K562 (cell line): Measurements from ENCODE around the gene ZEB2. TPM values are rescaled to one million over a fixed set of nuclear protein-coding genes. Genes with fewer than 3 reads are reported as not detected.

Source experiments
- CBFA2T3 ChIP-seq: fragments of 450-650 bp; IDR thresholded peaks from 2 replicates; pipeline ENCODE4 v1.6.1; 2017
- CBX2 ChIP-seq: fragments of 200-600 bp; sonication (generic); IDR thresholded peaks from one replicate; pipeline ENCODE4 v1.6.1; 2012; ENCODE audit warnings: mild to moderate bottlenecking, low read length, inconsistent platforms; ENCODE audit not compliant: insufficient read depth, poor library complexity, severe bottlenecking
- CCNT2 ChIP-seq: IDR thresholded peaks from 2 replicates; pipeline ENCODE4 v1.6.1; 2011; ENCODE audit warnings: borderline replicate concordance, low read depth, mild to moderate bottlenecking, moderate library complexity, mixed read lengths, low read length; ENCODE audit not compliant: insufficient read length; ENCODE audit errors: extremely low read depth
- HMGN3 ChIP-seq: IDR thresholded peaks from 2 replicates; pipeline ENCODE4 v1.6.1; 2011; ENCODE audit warnings: borderline replicate concordance, low read depth, mild to moderate bottlenecking, mixed read lengths, low read length; ENCODE audit not compliant: insufficient read length; ENCODE audit errors: extremely low read depth
- KAT2B ChIP-seq: IDR thresholded peaks from one replicate; pipeline ENCODE4 v1.6.1; 2012; ENCODE audit warnings: low read depth, mild to moderate bottlenecking, control low read depth, inconsistent platforms, low read length, moderate library complexity
- KHSRP ChIP-seq: fragments of 450-650 bp; IDR thresholded peaks from 2 replicates; pipeline ENCODE4 v1.6.1; 2017
- MAFK ChIP-seq: IDR thresholded peaks from 2 replicates; pipeline ENCODE4 v1.6.1; 2011; ENCODE audit warnings: low read length, improper control_type of control experiment
- PML ChIP-seq: IDR thresholded peaks from 2 replicates; pipeline ENCODE4 v1.6.1; 2012; ENCODE audit warnings: low read length, inconsistent platforms
- POLR2H ChIP-seq: IDR thresholded peaks from 2 replicates; pipeline ENCODE4 v1.6.1; 2016; ENCODE audit warnings: missing genetic modification characterization, low read depth, mild to moderate bottlenecking, control low read depth, missing compliant biosample characterization, moderate library complexity
- POLR3G ChIP-seq: IDR thresholded peaks from 2 replicates; pipeline ENCODE4 v1.6.1; 2011; ENCODE audit not compliant: insufficient read length, insufficient replicate concordance; ENCODE audit errors: extremely low read depth
- RBM17 ChIP-seq: fragments of 200-400 bp; formaldehyde crosslinking; IDR thresholded peaks from 2 replicates; pipeline ENCODE4 v1.6.1; 2017; ENCODE audit warnings: low read depth, mild to moderate bottlenecking, low read length, borderline replicate concordance
- U2AF1 ChIP-seq: fragments of 200-400 bp; formaldehyde crosslinking; optimal IDR thresholded peaks from 2 replicates; pipeline ENCODE3; 2017; ENCODE audit warnings: mild to moderate bottlenecking, low read depth, low read length, moderate library complexity
- ZNF282 ChIP-seq: sonication (generic); formaldehyde crosslinking; IDR thresholded peaks from 2 replicates; pipeline ENCODE4 v1.8.1; 2023; ENCODE audit warnings: missing genetic modification reagents
- ZNF561 ChIP-seq: fragments of 450-650 bp; formaldehyde crosslinking; conservative IDR thresholded peaks from 2 replicates; pipeline ENCODE4 v1.4.0; 2020; ENCODE audit warnings: mild to moderate bottlenecking, moderate library complexity
- ZNF830 ChIP-seq: fragments of 250-450 bp; sonication (Bioruptor Pico); IDR thresholded peaks from 2 replicates; pipeline ENCODE4 v1.5.0; 2021; ENCODE audit warnings: mild to moderate bottlenecking
- polyA plus RNA-seq, 8 experiments: library from polyadenylated mRNA; depleted of rRNA in 4 of 8; stranded (reverse) in 5 of 8; unstranded in 3 of 8; fragments of >200 nt; fragmentation: Nextera tagmentation in 2 of 8; fragmentation: Illumina TruSeq in 1 of 8; extraction: Ambion mirVana in 2 of 8; extraction: Trizol in 1 of 8; gene quantifications; 2 replicates each; pipeline versions ENCODE4 v1.2.1 to v1.2.3, GENCODE V29; 2011 to 2014; ENCODE audit warnings: inconsistent platforms in 1 of 8, missing spikeins in 1 of 8
- total RNA-seq, 7 experiments: library from RNA; depleted of rRNA in 6 of 7; stranded (reverse); fragments of >200 nt in 6 of 7; fragmentation: Illumina TruSeq in 2 of 7; extraction: Trizol in 2 of 7; gene quantifications; 2 replicates each; pipeline versions ENCODE4 v1.2.1 to v1.2.3, GENCODE V29; 2011 to 2021; ENCODE audit warnings: low replicate concordance in 1 of 7
- TF ChIP-seq, protein P1 (sequence below), 2 experiments: fragments of 450-650 bp; IDR thresholded peaks; 2 replicates each; pipeline ENCODE4 v1.6.1; 2018; ENCODE audit warnings: mild to moderate bottlenecking in 2 of 2, low read depth in 1 of 2; ENCODE audit not compliant: partially characterized antibody in 2 of 2
- TF ChIP-seq, protein P2 (sequence below): conservative IDR thresholded peaks from 2 replicates; pipeline ENCODE4 v1.6.1; 2011; ENCODE audit warnings: low read depth, mild to moderate bottlenecking, low read length; ENCODE audit not compliant: control insufficient read depth
- TF ChIP-seq, protein P3 (sequence below), 3 experiments: fragments of 200-800 bp in 1 of 3; sonication (Bioruptor generic) in 1 of 3; sonication (generic) in 1 of 3; formaldehyde crosslinking in 1 of 3; IDR thresholded peaks; 2 replicates each; pipeline versions ENCODE4 v1.6.1 to v1.8.0; 2016 to 2022; ENCODE audit warnings: mild to moderate bottlenecking in 2 of 3, missing compliant biosample characterization in 2 of 3, missing genetic modification characterization in 2 of 3, missing genetic modification reagents in 1 of 3
- TF ChIP-seq, protein P4 (sequence below), 2 experiments: fragments of 450-650 bp; IDR thresholded peaks; 2 replicates each; pipeline ENCODE4 v1.6.1; 2016

Gene ZEB2
- total and polyA plus RNA-seq, 9 of the 15 experiments (the other 6 are each of a cell fraction or from before 2014, with no cell fraction given), result 15.1 to 113 (median 72.3) TPM

DNA sequence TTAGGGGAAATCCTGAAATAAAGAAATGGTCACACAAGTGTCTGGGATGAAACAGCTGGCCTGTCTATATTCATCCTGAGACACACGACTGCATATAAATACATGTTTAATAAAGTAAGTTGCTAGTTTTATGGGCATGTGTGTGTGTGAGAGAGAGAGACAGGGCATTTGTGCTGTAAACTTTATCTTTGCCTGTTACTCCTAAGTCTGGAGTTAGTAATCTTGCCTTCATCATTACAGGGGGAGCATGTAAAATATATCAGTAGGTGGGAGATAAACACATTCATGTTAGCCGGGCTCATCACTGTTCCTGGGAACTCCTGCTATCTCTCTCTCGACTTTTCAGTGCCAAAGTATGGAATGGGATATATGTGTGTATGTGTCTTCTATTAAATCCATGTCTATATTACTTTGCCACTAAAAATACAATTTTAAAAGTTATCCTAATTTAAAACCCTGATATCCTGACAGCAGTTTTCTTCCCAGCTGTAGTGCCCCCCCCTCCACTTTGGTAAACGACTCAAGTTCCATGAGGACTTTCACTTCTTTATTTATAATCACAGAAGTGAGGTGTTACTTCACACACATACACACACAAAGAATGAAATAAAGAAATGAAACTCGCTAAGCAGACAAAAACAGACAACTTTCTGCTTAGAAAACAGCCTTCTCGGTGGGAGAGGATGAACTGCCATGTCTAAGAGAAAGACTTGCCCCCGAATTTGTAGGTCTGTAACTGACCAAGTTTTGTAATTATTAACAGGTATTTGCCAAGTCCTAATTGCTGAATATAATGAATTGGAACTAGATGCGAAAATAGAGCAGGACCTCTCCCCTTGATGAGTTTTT lies 947 bp downstream of the ZEB2 start (continued):
- TF ChIP-seq, protein P1, sequence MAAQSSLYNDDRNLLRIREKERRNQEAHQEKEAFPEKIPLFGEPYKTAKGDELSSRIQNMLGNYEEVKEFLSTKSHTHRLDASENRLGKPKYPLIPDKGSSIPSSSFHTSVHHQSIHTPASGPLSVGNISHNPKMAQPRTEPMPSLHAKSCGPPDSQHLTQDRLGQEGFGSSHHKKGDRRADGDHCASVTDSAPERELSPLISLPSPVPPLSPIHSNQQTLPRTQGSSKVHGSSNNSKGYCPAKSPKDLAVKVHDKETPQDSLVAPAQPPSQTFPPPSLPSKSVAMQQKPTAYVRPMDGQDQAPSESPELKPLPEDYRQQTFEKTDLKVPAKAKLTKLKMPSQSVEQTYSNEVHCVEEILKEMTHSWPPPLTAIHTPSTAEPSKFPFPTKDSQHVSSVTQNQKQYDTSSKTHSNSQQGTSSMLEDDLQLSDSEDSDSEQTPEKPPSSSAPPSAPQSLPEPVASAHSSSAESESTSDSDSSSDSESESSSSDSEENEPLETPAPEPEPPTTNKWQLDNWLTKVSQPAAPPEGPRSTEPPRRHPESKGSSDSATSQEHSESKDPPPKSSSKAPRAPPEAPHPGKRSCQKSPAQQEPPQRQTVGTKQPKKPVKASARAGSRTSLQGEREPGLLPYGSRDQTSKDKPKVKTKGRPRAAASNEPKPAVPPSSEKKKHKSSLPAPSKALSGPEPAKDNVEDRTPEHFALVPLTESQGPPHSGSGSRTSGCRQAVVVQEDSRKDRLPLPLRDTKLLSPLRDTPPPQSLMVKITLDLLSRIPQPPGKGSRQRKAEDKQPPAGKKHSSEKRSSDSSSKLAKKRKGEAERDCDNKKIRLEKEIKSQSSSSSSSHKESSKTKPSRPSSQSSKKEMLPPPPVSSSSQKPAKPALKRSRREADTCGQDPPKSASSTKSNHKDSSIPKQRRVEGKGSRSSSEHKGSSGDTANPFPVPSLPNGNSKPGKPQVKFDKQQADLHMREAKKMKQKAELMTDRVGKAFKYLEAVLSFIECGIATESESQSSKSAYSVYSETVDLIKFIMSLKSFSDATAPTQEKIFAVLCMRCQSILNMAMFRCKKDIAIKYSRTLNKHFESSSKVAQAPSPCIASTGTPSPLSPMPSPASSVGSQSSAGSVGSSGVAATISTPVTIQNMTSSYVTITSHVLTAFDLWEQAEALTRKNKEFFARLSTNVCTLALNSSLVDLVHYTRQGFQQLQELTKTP (IDR thresholded peaks at IDR 0.05; ENCODE audit: low read depth in 1 of 2, partially characterized antibody in 2 of 2), result peak in 1 of 2 experiments; percentile 12
- TF ChIP-seq U2AF1 (no peak), CBX2 (no peak), POLR2H (no peak), CBFA2T3 (peak; percentile 33), ZNF561 (CRISPR knock-in tag) (no peak), POLR3G (no peak), ZNF830 (no peak), RBM17 (no peak), HMGN3 (no peak), CCNT2 (peak; percentile 19), ZNF282 (no peak), MAFK (no peak), PML (no peak), KAT2B (no peak), KHSRP (no peak)
- TF ChIP-seq, protein P2, sequence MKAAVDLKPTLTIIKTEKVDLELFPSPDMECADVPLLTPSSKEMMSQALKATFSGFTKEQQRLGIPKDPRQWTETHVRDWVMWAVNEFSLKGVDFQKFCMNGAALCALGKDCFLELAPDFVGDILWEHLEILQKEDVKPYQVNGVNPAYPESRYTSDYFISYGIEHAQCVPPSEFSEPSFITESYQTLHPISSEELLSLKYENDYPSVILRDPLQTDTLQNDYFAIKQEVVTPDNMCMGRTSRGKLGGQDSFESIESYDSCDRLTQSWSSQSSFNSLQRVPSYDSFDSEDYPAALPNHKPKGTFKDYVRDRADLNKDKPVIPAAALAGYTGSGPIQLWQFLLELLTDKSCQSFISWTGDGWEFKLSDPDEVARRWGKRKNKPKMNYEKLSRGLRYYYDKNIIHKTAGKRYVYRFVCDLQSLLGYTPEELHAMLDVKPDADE, result no peak
- TF ChIP-seq, protein P3, sequence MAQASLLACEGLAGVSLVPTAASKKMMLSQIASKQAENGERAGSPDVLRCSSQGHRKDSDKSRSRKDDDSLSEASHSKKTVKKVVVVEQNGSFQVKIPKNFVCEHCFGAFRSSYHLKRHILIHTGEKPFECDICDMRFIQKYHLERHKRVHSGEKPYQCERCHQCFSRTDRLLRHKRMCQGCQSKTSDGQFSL (CRISPR knock-in tag; IDR thresholded peaks at IDR 0.05), result peak; percentile 87
- TF ChIP-seq, protein P3 (tag; IDR thresholded peaks at IDR 0.05), result peak in 1 of 2 experiments; percentile 54; a peak in 1 of 4 replicates
- TF ChIP-seq, protein P4, sequence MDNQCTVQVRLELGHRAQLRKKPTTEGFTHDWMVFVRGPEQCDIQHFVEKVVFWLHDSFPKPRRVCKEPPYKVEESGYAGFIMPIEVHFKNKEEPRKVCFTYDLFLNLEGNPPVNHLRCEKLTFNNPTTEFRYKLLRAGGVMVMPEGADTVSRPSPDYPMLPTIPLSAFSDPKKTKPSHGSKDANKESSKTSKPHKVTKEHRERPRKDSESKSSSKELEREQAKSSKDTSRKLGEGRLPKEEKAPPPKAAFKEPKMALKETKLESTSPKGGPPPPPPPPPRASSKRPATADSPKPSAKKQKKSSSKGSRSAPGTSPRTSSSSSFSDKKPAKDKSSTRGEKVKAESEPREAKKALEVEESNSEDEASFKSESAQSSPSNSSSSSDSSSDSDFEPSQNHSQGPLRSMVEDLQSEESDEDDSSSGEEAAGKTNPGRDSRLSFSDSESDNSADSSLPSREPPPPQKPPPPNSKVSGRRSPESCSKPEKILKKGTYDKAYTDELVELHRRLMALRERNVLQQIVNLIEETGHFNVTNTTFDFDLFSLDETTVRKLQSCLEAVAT (IDR thresholded peaks at IDR 0.05), result peak in 1 of 2 experiments; percentile 59; a peak in 2 of 4 replicates
